Measurements from ENCODE around the gene RNASE13.

Gene RNASE13

GRCh38 chr14:20997115-20997514 lies 37.5 kb downstream of the RNASE13 start:
- peaks cover 54 to 59% of the 10 kb centered on the region in 2 experiments for H3K36me3 ChIP-seq (ENCODE audit: control insufficient read depth in 2 of 2, insufficient read depth in 1 of 2, low read length in 2 of 2)

GRCh38 chr14:20996521-20996920 lies 38.1 kb downstream of the RNASE13 start:
- CTCF ChIA-PET: interaction anchor here (0.8 to 5.4 kb wide), 2 partner anchors 18 to 26 kb away, joined by 4 to 35 read pairs; no protein-coding TSS in a partner anchor
- H3K9me3 ChIP-seq (ENCODE audit: control insufficient read depth, insufficient read depth, low read depth, low read length): no peaks in the 10 kb centered on the region
- H3K4me1 ChIP-seq (ENCODE audit: control insufficient read depth, insufficient read depth, low read length): no peaks in the 10 kb centered on the region
- peaks cover 55 to 64% of the 10 kb centered on the region in 2 experiments for H3K36me3 ChIP-seq (ENCODE audit: control insufficient read depth in 2 of 2, insufficient read depth in 1 of 2, low read length in 2 of 2)
- POLR2A ChIA-PET: interaction anchor here (1.0 kb wide), 1 partner anchor 26 kb away, joined by 3 read pairs; no protein-coding TSS in a partner anchor
- H3K4me3 ChIP-seq (ENCODE audit: low read depth, low read length): no peak overlapping the region
- no peak overlapping the region for H3K27ac ChIP-seq (ENCODE audit: extremely low read depth, low read depth, low read length)
- no peak for TF ChIP-seq TCF7L2 (IDR thresholded peaks at IDR 0.05; ENCODE audit: borderline replicate concordance, low read depth, low read length)
- TF ChIP-seq YY2 (tag by site-specific recombination; IDR thresholded peaks at IDR 0.05): no peak
- TF ChIP-seq ZNF280C (tag by site-specific recombination; IDR thresholded peaks at IDR 0.05): no peak
- TF ChIP-seq ZSCAN4 (tag by site-specific recombination; IDR thresholded peaks at IDR 0.05): no peak
- TF ChIP-seq ZNF157 (tag by site-specific recombination; IDR thresholded peaks at IDR 0.05): no peak
- TF ChIP-seq MZF1 (tag by site-specific recombination; IDR thresholded peaks at IDR 0.05; ENCODE audit: borderline replicate concordance): no peak
- no peak for TF ChIP-seq BCL6B (tag by site-specific recombination; IDR thresholded peaks at IDR 0.05)
- no peak for TF ChIP-seq PRDM6 (tag by site-specific recombination; IDR thresholded peaks at IDR 0.05)

More at GRCh38 chr14:20997115-20997514, 37.5 kb downstream of the RNASE13 start:
- no peak for TF ChIP-seq ZNF19 (tag by site-specific recombination; IDR thresholded peaks at IDR 0.05; ENCODE audit: low read depth)
- no peak for TF ChIP-seq ZNF600 (tag by site-specific recombination; IDR thresholded peaks at IDR 0.05)
- TF ChIP-seq ZNF202 (tag by site-specific recombination; IDR thresholded peaks at IDR 0.05; ENCODE audit: borderline replicate concordance): no peak
- TF ChIP-seq ZNF423 (tag by site-specific recombination; IDR thresholded peaks at IDR 0.05): no peak
- TF ChIP-seq SP7 (tag by site-specific recombination; IDR thresholded peaks at IDR 0.05): no peak
- TF ChIP-seq ZNF174 (tag by site-specific recombination; IDR thresholded peaks at IDR 0.05): no peak
- TF ChIP-seq ZNF354C (tag by site-specific recombination; IDR thresholded peaks at IDR 0.05; ENCODE audit: borderline replicate concordance, low read depth): no peak
- TF ChIP-seq ZNF398 (tag by site-specific recombination; IDR thresholded peaks at IDR 0.05): no peak
- TF ChIP-seq ZNF324 (tag by site-specific recombination; IDR thresholded peaks at IDR 0.05): no peak
- TF ChIP-seq ZNF341 (tag by site-specific recombination; IDR thresholded peaks at IDR 0.05; ENCODE audit: low read depth): no peak
- TF ChIP-seq ZNF280D (tag by site-specific recombination; IDR thresholded peaks at IDR 0.05): no peak
- no peak for TF ChIP-seq ZNF670 (tag by site-specific recombination; IDR thresholded peaks at IDR 0.05; ENCODE audit: low read depth)
- TF ChIP-seq HOXD13 (CRISPR knock-in tag; IDR thresholded peaks at IDR 0.05; ENCODE audit: borderline replicate concordance): no peak
- TF ChIP-seq ZNF23 (tag by site-specific recombination; IDR thresholded peaks at IDR 0.05; ENCODE audit: borderline replicate concordance): no peak
- no peak for TF ChIP-seq ZNF214 (tag by site-specific recombination; IDR thresholded peaks at IDR 0.05; ENCODE audit: borderline replicate concordance)
- no peak for TF ChIP-seq ZBTB20 (tag by site-specific recombination; IDR thresholded peaks at IDR 0.05)
- Histone ChIP-seq H3K4me1 (ENCODE audit: control insufficient read depth, insufficient read depth, low read length) (no peaks in the 10 kb centered on the region), H3K27ac (ENCODE audit: extremely low read depth, low read depth, low read length) (no peak overlapping the region), H3K9me3 (ENCODE audit: control insufficient read depth, insufficient read depth, low read depth, low read length) (no peaks in the 10 kb centered on the region), H3K4me3 (ENCODE audit: low read depth, low read length) (no peak overlapping the region)
- CTCF ChIA-PET: interaction anchor here (0.9 to 5.4 kb wide), 4 partner anchors 8 to 138 kb away, joined by 3 to 35 read pairs (median 5); no protein-coding TSS in a partner anchor
- POLR2A ChIA-PET: interaction anchor here (1.0 kb wide), 1 partner anchor 26 kb away, joined by 3 read pairs; no protein-coding TSS in a partner anchor

Measured in HEK293 (cell line).